BE2C (cell line): Measurements from ENCODE around the gene CCDC197.

Experiments used
- DNase-seq: peaks from one replicate; pipeline ENCODE4 v3.0.0-alpha.2; 2020
- H3K27me3 ChIP-seq: fragments of 250-450 bp; sonication (Bioruptor Pico); 2 replicates; pipeline ENCODE4 v1.5.1; 2020; ENCODE audit warnings: mild to moderate bottlenecking
- H3K36me3 ChIP-seq: fragments of 250-450 bp; sonication (Bioruptor Pico); 2 replicates; pipeline ENCODE4 v1.5.1; 2020; ENCODE audit warnings: mild to moderate bottlenecking
- H3K4me1 ChIP-seq: fragments of 250-450 bp; sonication (Bioruptor Pico); 2 replicates; pipeline ENCODE4 v1.5.1; 2020
- H3K4me3 ChIP-seq: 2 replicates; pipeline ENCODE4 v1.5.1; 2011; ENCODE audit warnings: low read depth, low read length
- H3K9me3 ChIP-seq: fragments of 250-450 bp; sonication (Bioruptor Pico); 2 replicates; pipeline ENCODE4 v1.5.1; 2020
- CTCF ChIP-seq: IDR thresholded peaks from 2 replicates; pipeline ENCODE4 v1.5.1; 2012; ENCODE audit warnings: mild to moderate bottlenecking, low read depth, low read length

Gene CCDC197

GRCh38 chr14:94021001-94021400 is 23.9 kb downstream of the CCDC197 start:
- Histone ChIP-seq H3K4me3 (no peak overlapping the region), H3K36me3 (no peaks in the 10 kb centered on the region)
- no peak for DNase-seq

DNA sequence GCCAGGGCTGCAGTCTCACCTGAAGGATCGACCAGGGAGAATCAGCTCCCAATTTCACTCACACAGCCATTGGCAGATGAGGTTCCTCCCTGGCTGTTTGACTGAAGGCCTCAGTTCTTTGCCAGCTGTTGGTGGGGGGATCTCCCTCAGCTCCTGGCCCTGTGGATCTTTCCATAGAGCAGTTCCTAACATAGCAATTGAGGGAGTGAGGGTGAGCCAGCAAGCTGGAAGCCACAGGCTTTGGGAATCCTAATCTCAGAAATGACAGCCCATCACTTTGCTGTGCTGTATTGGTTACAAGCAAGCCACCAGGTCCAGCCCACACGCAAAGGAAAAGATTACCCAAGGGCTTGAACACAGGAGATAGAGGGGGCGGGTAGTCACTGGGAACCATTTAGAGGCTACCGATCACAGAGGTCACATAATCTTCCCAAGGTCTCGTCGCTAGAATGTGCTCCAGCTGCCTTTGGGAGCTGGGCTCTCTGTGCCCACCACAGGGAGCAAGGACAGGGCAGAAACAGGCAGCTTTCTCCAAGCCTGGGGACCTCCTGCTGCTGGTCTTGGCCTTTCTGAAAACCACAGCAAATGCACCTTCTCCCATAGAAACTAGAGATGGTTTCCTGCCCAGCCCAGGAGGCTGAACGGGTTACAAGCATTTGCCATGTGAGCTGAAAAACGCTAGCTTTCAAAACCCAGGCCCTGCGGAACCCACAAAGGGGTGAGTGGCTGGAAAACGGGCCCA is 24.5 kb downstream of the CCDC197 start:
- Histone ChIP-seq H3K4me3 (no peak overlapping the region), H3K4me1 (no peaks in the 10 kb centered on the region), H3K9me3 (no peaks in the 10 kb centered on the region), H3K36me3 (no peaks in the 10 kb centered on the region), H3K27me3 (no peaks in the 10 kb centered on the region)
- DNase-seq, result no peak
- TF ChIP-seq CTCF, result no peak

More at GRCh38 chr14:94021001-94021400, 23.9 kb downstream of the CCDC197 start:
- H3K4me1 ChIP-seq, result no peaks in the 10 kb centered on the region
- TF ChIP-seq CTCF, result no peak
- no peaks in the 10 kb centered on the region for H3K9me3 ChIP-seq
- no peaks in the 10 kb centered on the region for H3K27me3 ChIP-seq

GRCh38 chr14:94022532-94023411 is 25.7 kb downstream of the CCDC197 start:
- no peak overlapping the region for H3K4me3 ChIP-seq
- no peaks in the 10 kb centered on the region for H3K27me3 ChIP-seq
- H3K9me3 ChIP-seq, result no peaks in the 10 kb centered on the region
- TF ChIP-seq CTCF, result no peak
- no peaks in the 10 kb centered on the region for H3K4me1 ChIP-seq
- DNase-seq, result no peak
- H3K36me3 ChIP-seq, result no peaks in the 10 kb centered on the region

- no peaks in the 10 kb centered on the region for H3K27me3 ChIP-seq
- no peaks in the 10 kb centered on the region for H3K36me3 ChIP-seq
- H3K4me1 ChIP-seq, result no peaks in the 10 kb centered on the region
- no peaks in the 10 kb centered on the region for H3K9me3 ChIP-seq
- no peak overlapping the region for H3K4me3 ChIP-seq
- no peak for DNase-seq
- TF ChIP-seq CTCF, result no peak
Observed at GRCh38 chr14:94024549-94024948, 27.4 kb downstream of the CCDC197 start.

DNA sequence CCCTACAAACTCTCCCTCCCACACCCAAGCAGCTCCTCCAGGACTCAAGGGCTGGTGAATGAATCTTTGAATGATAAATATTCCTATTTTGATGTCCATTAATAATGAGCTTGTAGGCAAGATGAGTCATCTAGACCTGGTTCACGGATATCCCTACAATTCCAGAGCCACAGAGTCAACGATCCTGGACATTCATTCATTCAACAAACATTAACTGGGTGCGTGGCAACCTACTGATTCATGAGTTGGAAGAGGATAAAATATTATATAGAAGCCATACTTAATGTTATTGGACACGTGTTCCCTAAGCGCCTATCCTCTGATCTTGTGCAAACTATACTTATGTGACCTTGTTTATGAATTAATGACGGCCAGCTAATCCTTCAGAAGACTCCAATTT is 28.6 kb downstream of the CCDC197 start:
- DNase-seq, result no peak
- Histone ChIP-seq H3K27me3 (no peaks in the 10 kb centered on the region), H3K4me3 (peak overlapping the region; percentile 55), H3K9me3 (no peaks in the 10 kb centered on the region), H3K4me1 (no peaks in the 10 kb centered on the region), H3K36me3 (no peaks in the 10 kb centered on the region)
- no peak for TF ChIP-seq CTCF
